KMS-11 (cell line): Measurements from ENCODE around the gene TBC1D2.

Source experiments
- H2AFZ ChIP-seq: fragments of 200-600 bp; sonication (generic); 2 replicates; pipeline ENCODE4 v1.6.1; 2016; ENCODE audit warnings: antibody characterized with exemption, mixed run types, low read depth
- H3K27ac ChIP-seq: fragments of 200-600 bp; sonication (generic); 2 replicates; pipeline ENCODE4 v1.6.1; 2016; ENCODE audit warnings: mild to moderate bottlenecking, mixed run types
- H3K27me3 ChIP-seq: fragments of 200-600 bp; sonication (generic); 2 replicates; pipeline ENCODE4 v1.6.1; 2017; ENCODE audit warnings: mild to moderate bottlenecking, low read depth, mixed run types, moderate library complexity; ENCODE audit not compliant: insufficient read depth
- H3K36me3 ChIP-seq: fragments of 200-600 bp; sonication (generic); 2 replicates; pipeline ENCODE4 v1.6.1; 2017; ENCODE audit warnings: mild to moderate bottlenecking, mixed run types; ENCODE audit not compliant: insufficient read depth
- H3K4me1 ChIP-seq: fragments of 200-600 bp; sonication (generic); 2 replicates; pipeline ENCODE4 v1.6.1; 2016; ENCODE audit warnings: mild to moderate bottlenecking, low read depth, mixed run types; ENCODE audit not compliant: poor library complexity, severe bottlenecking
- H3K4me2 ChIP-seq: fragments of 200-600 bp; sonication (generic); 2 replicates; pipeline ENCODE4 v1.7.0; 2016; ENCODE audit warnings: mild to moderate bottlenecking, mixed run types
- H3K4me3 ChIP-seq: fragments of 200-600 bp; sonication (generic); IDR thresholded peaks from 2 replicates; pipeline ENCODE4 v1.6.1; 2017; ENCODE audit warnings: low read depth, low read length, mixed read lengths; ENCODE audit not compliant: insufficient read depth
- H3K79me2 ChIP-seq: fragments of 200-600 bp; sonication (generic); 2 replicates; pipeline ENCODE4 v1.6.1; 2016; ENCODE audit warnings: low read depth, mixed run types; ENCODE audit not compliant: insufficient read depth
- H3K9ac ChIP-seq: fragments of 200-600 bp; sonication (generic); 2 replicates; pipeline ENCODE4 v1.6.1; 2016; ENCODE audit warnings: mild to moderate bottlenecking, mixed run types
- H4K20me1 ChIP-seq: fragments of 200-600 bp; sonication (generic); 2 replicates; pipeline ENCODE4 v1.6.1; 2016; ENCODE audit warnings: mild to moderate bottlenecking, mixed run types; ENCODE audit not compliant: insufficient read depth
- TF ChIP-seq, protein P1 (sequence below): fragments of 200-600 bp; sonication (generic); conservative IDR thresholded peaks from 2 replicates; pipeline ENCODE4 v1.6.1; 2017; ENCODE audit warnings: low read depth, mild to moderate bottlenecking, antibody characterized with exemption, low read length, moderate library complexity, mixed read lengths

The TBC1D2 gene

DNA sequence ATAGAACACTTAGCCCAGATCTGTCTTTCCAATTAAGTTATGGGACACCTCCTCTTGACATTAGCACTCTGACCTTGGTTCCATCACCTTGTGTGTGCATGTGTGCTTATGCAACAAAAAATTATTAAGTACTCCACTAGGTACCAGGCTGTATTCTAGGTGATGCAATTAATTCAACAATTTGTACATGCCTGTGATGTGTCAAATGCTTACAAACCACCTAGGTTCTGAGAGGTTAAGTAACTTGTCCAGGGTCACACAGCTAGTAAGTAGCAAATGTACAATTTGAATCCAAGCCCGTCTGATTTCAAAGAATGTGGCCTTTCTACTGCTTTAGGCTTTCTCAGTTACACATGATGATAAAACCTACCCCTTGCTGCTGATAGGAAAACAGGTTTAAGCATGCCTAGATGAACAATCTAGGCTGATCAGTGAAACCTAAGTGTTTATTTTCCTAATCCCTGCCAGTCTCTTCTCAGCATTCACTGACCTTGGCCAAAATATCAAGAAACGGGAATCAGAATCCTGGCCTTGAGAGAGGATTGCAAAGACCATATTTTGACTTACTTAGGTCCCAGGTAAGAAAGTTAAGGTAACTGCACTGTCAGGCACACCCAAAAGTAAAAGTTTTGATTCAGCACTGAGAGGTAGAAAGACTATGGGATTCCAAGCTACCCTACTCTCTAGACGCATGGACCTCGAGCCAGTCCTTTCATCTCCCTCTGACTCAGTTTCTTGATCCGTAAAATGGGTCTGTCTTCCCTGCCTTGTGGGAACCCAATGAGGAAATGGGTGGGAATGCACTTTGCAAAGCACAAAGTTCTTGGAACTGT is 1.0 kb downstream of the TBC1D2 start:
- no peaks in the 10 kb centered on the region for H3K79me2 ChIP-seq
- no peak overlapping the region for H3K9ac ChIP-seq
- H3K4me3 ChIP-seq = no peak overlapping the region
- no peaks in the 10 kb centered on the region for H4K20me1 ChIP-seq
- no peaks in the 10 kb centered on the region for H3K27me3 ChIP-seq
- H3K36me3 ChIP-seq = no peaks in the 10 kb centered on the region
- no peak overlapping the region for H3K27ac ChIP-seq
- H3K4me2 ChIP-seq = peak overlapping the region; percentile 61
- H3K4me1 ChIP-seq = peaks cover 9% of the 10 kb centered on the region
- TF ChIP-seq, protein P1, sequence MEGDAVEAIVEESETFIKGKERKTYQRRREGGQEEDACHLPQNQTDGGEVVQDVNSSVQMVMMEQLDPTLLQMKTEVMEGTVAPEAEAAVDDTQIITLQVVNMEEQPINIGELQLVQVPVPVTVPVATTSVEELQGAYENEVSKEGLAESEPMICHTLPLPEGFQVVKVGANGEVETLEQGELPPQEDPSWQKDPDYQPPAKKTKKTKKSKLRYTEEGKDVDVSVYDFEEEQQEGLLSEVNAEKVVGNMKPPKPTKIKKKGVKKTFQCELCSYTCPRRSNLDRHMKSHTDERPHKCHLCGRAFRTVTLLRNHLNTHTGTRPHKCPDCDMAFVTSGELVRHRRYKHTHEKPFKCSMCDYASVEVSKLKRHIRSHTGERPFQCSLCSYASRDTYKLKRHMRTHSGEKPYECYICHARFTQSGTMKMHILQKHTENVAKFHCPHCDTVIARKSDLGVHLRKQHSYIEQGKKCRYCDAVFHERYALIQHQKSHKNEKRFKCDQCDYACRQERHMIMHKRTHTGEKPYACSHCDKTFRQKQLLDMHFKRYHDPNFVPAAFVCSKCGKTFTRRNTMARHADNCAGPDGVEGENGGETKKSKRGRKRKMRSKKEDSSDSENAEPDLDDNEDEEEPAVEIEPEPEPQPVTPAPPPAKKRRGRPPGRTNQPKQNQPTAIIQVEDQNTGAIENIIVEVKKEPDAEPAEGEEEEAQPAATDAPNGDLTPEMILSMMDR = no peak
- peak overlapping the region; percentile 96 for H2AFZ ChIP-seq

GRCh38 chr9:98253565-98253964 is 1.9 kb downstream of the TBC1D2 start:
- no peak overlapping the region for H3K4me3 ChIP-seq
- TF ChIP-seq, protein P1 = no peak
- H3K9ac ChIP-seq = no peak overlapping the region
- H4K20me1 ChIP-seq = no peaks in the 10 kb centered on the region
- H3K79me2 ChIP-seq = no peaks in the 10 kb centered on the region
- H3K27me3 ChIP-seq = no peaks in the 10 kb centered on the region
- no peak overlapping the region for H2AFZ ChIP-seq
- H3K4me1 ChIP-seq = peaks cover 9% of the 10 kb centered on the region
- H3K4me2 ChIP-seq = no peak overlapping the region
- H3K36me3 ChIP-seq = no peaks in the 10 kb centered on the region
- H3K27ac ChIP-seq = no peak overlapping the region

DNA sequence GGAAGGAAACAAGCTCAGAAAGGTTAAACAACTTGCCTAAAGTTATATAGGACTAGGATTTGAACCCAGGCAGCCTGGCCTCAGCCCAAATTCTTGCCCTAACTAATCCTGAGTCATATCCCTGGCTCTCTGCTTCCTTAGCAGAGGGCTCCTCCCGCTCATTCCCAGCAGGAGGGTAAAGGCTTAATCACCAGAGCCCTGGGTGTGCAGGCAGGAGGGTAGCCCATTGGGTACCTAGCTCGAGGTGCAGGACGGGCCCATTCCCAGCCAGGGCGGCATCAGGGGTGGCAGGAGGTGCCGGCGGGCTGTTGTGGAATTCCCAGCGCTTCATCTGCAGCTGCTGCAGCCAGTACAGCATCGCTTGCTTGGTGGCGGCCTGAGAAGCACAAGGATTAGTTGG is 3.9 kb downstream of the TBC1D2 start:
- no peak overlapping the region for H3K9ac ChIP-seq
- H2AFZ ChIP-seq = no peak overlapping the region
- H3K27ac ChIP-seq = no peak overlapping the region
- no peak overlapping the region for H3K4me3 ChIP-seq
- peaks cover 5% of the 10 kb centered on the region for H3K4me1 ChIP-seq
- H3K4me2 ChIP-seq = no peak overlapping the region
- H4K20me1 ChIP-seq = no peaks in the 10 kb centered on the region
- TF ChIP-seq, protein P1 = no peak
- H3K79me2 ChIP-seq = no peaks in the 10 kb centered on the region
- no peaks in the 10 kb centered on the region for H3K27me3 ChIP-seq
- no peaks in the 10 kb centered on the region for H3K36me3 ChIP-seq

DNA sequence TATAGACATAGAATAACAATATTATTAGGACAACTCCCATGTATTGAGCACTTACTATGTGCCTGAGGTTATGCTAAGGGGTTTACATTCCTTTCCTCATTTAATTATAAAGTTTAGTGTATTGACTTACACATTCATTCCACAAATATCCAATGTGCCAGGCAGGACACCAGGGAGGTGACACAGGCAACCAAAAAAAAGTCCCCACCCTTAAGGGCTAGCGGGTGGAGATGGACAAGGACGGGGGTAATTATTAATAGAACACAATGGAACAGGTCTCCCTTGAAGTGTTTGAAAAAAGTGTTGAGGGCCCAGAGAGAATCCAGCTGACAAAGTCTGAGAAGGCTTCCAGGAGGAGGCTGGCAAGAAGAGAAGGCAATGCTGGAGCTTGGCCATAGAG is 5.7 kb downstream of the TBC1D2 start:
- TF ChIP-seq, protein P1 = no peak
- Histone ChIP-seq H3K9ac (no peak overlapping the region), H3K79me2 (no peaks in the 10 kb centered on the region), H3K4me3 (no peak overlapping the region), H4K20me1 (no peaks in the 10 kb centered on the region), H3K36me3 (no peaks in the 10 kb centered on the region), H3K4me2 (no peak overlapping the region), H3K4me1 (peaks cover 1% of the 10 kb centered on the region), H3K27me3 (no peaks in the 10 kb centered on the region), H3K27ac (no peak overlapping the region), H2AFZ (no peak overlapping the region)
